NCI-H2029 (cell line): ENCODE measurements around the gene WT1.
"Not testable (repeated sequence)": the region's sequence is repeated elsewhere in the genome, so short reads cannot be mapped to it uniquely, and the experiment has no call there.

Source experiments
- DNase-seq: peaks from one replicate; lab custom pipeline; 2025; lab: John Stamatoyannopoulos, UW

Gene WT1

DNA sequence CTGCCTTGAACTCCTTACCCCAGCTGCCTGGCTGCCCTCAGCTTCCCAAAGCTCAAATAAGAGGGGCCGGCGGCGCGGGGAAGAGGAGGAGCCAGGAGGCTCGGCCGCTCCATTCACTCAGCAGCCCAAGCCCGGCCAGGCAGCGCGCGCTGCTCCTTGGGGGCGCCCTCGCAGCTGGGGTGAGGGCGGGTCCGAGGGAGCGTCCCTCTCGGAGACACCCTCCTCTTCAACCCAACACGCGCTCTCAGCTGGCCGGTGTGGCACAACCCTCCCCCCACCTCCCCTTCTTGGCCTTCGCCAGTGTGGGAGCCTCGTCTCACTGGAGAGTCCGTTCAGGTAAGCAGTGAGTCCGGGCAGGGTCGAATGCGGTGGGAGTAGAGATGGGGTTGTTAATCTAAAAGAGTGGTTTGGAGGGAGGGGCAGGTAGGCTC, at the start of gene WT1:
Gene WT1 (minus strand): TSS at position 29 of the 431 bp plus-strand sequence.
- DNase-seq, result no peak

DNA sequence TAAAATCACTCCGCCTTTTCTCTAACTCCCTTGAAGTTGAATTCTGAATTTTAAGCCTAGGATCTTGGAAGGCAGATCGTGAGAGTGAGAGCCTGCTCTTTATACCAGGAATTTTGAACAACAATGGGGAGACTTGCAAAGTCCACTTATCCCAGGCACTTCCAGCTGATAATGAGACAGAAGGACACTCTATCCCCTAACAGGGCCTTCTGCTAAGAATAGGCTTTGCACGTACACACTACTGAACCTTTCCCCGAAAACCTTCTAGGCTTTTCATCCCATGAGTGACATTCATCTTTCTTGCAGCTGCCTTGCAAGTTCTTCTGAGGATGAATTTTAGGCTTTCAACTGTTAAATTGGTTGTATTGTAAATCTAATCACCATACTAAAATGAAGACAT, 44.0 kb upstream of the WT1 start:
- DNase-seq, result no peak

DNA sequence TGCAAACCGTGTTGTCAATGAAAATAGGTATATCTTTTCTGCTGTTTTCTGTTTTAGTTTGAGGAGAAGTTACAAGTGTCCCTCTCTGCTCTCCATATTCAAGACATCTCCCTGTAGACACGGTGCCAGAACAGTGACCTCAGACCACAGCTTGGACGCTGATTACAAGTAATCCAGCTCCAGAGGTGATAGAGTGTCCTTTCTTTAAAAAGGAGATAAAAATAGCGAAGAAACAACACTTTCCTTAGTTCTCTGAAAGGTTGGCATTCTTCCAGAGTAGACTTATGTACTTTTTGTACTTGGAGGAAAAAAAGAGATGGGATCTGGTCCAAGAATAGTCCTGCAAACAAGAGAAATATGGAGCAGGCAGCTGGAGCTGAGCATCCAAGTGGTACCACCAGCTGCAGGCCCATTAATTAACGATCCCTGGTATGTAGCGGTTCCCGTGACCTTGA, 43.0 kb upstream of the WT1 start:
- DNase-seq, result no peak

DNA sequence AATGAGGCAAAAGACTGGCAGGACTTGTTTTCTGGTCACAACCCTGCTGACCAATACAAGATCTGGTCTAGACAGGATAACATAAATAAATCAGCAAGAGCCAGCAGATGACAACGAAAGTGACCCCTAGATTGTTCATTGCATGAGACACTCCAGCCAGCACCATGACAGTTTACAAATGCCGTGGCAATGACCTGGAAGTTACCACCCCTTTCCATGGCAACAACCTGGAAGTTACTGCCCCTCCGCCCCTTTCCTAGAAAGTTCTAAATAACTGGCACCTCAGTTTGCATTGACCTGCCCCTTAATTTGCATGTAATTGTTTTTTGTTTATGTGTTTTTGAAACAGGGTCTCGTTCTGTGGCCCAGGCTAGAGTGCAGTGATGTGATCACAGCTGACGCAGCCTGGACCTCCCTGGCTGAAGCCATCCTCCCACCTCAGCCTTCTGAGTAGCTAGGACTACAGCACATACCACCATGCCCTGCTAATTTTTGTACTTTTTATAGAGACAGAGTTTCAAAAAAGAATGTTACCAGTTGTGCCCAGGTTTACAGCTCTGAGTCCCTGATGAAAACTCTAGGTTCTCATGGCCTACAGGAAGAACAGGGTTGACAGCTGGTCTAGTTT, 38.1 kb upstream of the WT1 start:
- DNase-seq, result no peak

DNA sequence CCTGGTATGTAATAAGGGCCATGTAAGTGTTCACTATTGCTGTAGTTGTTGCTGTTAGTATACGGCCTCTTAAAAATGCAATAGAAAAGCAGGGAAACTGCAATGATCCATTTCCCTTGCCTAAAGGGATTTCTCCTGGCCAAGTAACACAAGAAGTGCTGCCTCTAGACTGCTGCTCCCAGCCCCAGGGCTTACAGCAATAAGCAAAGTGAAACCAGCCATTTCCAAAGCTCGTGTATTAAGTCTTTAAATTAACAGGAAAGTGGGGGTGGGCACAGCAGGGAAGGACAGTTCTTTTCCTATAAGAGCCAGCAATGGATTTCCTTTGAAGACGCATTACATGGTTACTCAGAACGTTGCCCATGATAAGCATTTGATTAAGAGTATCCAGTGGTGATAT, 36.9 kb upstream of the WT1 start:
- no peak for DNase-seq

DNA sequence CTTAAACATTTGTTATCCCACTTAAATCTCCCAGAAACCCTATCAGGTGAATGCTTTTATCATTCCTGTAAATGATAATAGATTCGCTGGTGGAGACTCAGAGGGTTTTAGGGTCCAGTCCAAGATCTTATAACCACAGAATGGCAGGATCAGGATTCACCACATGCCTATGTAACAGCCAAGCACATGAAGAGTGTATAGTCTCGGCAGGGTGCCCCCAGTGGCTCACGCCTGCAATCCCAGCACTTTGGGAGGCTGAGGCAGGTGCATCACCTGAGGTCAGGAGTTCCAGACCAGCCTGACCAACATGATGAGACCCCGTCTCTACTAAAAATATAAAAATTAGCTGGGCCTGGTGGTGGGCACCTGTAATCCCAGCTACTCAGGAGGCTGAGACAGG, 36.2 kb upstream of the WT1 start:
- DNase-seq, result not testable (repeated sequence)

DNA sequence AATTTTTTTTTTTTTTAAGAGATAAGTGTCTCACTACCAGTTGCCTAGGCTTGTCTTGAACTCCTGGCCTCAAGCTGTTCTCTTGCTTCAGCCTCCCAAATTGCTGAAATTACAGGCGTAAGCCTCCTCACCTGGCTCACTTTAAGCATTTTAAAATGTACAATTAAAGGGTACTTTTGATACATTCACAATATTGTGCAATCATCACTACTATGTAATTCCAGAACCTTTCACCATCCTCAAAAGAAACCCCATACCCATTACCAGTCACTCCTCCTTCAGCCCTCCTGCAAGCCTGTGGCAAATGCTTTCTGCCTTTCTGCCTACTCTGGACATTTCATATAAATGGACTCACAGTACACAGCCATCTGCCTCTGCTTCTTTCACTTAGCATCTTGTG, 34.5 kb upstream of the WT1 start:
- DNase-seq, result no peak

DNA sequence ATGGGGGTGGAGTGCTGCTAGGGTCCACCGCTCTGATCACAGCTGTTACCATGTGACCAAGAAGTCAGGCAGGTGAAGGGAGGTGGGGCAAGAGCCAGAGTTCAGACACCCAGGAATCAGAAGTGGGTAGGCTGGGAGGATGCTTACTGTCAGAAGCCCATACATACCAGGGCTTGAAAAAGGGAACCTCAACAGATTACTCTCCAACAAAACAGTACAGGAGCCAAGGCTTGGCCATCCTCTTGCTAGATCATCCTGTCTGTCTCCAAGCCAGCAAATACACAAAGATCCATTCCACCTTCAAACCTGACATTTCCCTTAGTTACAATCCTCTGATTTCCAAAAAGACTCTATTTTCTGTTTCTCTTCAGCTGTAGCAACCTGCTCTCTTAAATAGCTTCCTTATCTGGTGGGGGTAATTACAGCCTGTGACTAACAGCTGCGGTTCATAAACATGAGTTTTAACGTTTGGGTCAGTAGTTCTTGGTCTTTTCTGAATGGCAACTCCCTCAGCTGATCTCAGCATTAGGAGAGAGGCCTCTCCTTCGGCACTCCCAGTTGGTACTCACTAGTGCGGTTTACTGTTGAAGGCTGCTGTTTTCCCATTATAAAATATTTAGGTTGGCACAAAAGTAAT, 31.1 kb upstream of the WT1 start:
- DNase-seq, result no peak

DNA sequence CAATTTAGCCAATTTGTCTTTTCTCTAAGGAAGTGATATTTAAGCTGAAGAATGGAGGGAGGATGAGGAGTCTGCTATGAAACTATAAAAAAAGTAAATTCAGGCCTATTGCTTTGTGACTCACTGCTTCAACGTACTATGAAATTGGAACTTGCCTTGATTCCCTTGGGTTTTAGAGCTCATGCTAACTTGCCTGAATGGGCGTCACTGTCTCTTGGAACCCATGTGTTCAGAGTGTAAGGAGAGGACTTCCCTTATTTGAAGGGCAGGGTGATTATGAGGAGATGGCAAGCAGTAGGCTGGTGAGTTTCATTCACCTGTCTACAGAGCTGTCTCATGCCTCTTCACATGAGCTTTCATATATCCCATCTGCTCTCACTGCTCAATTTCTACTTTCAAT, 28.7 kb upstream of the WT1 start:
- no peak for DNase-seq

DNA sequence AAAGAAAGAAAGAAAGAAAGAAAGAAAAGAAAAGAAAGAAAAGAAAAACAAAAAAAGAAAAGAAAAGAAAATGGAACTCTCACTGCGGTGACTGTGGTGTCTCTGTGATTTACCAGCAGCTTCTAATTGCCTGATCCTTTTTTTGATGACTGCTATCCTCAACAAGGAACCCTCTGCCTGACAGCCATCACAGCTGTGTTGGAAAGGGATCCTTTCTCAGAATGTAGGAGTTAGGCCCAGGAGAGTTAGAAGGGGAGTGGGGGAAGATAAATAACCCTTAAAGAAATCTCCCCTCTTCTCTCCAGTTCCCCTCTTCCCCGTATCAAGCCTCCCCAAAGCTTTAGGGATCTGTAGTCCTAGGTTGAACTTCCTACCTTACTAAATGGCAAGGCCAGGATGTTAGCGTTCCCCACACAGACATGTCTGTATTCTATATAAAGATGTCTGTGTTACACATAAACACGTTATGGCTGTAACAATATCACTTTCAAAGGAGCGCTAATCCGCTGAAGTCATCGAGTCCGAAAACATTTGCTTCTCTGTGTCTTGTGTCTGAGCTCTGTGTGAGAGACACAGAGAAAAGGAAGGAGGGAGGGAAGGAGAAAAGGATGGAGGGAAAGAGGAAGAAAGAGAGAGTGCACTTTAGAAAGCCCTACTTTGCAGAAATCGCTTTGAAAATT, 26.8 kb upstream of the WT1 start:
- DNase-seq, result no peak

DNA sequence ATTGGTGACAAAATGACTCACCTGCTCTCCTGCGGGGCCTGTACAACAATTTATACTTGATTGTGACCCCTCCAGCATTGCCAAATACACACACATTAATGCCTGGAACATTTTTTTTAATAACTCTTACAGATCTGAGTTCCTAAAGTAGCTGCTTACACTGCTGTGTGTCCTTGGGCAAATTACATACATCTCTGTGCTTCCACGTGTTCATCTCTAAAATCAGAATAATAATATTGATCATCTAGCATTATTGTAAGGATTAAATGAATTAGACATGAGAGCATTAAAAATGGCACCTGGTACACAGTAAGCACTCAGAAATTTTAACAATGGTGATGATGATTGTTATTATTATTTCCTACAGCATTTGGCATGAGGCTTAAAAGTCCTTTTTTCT, 21.5 kb upstream of the WT1 start:
- no peak for DNase-seq

DNA sequence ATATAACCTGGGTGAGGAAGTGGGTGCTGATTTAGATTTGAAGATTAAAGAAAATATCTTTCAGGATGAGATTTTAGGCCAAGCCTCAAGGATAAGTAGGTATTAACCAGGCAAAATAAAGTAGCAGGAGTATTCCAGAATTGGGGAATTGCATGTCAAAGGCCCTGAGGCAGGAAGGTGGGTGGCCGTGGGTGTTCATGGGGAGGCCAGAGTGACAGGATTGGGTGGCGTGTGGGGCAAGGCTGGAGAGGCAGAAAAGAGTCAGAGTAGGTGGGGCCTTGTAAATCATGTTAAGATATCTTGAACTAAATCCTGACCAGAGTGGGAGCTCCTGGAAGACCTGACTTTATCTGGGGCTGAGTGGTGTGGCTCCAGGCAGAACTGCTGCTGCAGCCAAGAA, 19.7 kb upstream of the WT1 start:
- no peak for DNase-seq

DNA sequence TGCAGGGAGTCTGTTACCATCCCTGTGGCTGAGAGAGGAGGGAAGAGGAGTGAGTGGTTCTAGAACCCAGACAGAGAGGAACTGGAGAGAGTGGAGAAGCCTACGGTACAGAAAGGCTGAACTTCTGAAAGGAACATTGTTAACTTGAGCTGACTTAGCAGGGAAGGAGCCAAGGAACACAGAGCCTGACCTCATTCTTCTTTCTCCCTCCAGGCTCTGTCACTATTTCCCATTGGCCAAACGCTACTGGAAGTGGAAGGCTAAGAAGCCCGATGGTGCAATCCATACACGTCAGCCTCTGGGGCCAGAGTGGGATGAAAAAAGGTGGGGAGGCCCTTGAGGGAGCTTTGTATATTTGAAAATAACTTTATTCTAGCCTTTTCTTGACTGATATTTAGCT, 16.5 kb upstream of the WT1 start:
- no peak for DNase-seq

DNA sequence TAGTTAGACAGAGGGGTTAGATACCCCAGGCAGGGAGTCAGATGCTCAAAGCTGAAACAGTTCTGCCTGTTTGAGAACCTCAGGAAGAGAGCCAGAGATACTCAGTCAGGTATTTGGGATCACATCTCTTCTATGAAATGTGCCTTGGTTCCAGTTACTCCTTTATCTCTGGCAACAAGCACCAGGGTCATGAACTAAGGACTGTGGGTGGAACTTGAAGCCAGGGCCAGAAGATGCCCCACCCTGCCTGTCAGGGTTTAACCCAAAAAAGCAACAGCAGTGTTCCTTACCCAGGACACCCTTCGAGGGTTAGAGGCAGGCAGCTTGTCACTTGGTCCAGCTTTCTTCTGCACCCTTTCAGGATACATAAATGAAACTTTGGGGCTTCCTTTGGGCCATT, 15.0 kb upstream of the WT1 start:
- no peak for DNase-seq

DNA sequence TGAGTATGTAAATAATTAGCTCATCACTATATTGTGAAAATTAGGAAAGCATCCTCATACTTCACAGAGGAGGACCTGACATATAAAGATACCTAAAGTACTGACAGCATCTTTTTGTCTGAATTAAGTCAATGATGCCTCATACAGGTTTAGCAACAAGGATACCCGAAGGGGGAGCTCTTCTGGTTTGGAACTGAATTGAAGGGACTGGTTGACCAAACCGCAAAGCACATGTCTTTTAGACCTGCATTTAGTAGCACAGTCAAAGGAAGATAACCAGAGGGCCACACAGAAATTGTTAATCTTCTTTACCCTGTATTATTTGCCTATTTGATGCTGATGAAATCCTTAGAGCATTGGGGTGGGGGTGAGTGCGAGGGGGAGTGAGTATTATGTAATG, 12.9 kb upstream of the WT1 start:
- no peak for DNase-seq

DNA sequence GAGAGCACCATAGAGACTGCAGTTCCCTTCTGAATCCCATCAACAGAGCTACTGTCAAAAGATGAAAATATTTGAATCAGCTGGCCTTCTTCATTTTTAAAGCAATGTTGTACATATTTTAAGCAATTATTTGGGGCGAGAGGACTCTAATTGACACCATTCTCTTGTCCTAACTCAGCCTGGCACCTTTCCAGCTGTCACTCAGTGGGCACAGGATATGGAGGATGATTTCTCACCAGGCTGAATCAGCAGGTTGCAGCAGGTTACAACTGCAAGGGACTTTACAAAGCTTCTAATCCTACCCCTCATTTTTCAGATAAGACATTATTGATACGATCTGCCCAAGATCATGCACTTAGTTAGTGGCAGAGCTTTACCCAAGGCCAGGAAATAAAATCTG, 11.9 kb upstream of the WT1 start:
- no peak for DNase-seq

DNA sequence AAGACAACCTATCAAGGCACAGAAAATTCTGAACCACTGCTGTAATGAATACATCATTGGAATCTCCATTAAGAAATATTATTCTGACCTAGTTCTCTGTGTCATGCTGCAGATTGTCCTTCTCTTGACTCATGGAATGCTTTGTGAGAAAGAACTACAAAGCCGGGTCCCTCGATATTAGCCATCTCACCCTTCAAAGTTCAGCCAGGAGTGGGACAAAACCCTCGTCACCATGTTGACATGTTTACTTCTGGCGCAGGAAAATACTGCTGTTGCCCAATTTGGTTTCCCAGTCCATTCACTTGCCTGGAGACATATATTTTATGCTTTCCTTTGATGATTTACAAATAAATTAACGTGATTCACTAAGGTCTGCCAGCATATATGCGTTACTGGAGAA, 10.9 kb upstream of the WT1 start:
- no peak for DNase-seq

DNA sequence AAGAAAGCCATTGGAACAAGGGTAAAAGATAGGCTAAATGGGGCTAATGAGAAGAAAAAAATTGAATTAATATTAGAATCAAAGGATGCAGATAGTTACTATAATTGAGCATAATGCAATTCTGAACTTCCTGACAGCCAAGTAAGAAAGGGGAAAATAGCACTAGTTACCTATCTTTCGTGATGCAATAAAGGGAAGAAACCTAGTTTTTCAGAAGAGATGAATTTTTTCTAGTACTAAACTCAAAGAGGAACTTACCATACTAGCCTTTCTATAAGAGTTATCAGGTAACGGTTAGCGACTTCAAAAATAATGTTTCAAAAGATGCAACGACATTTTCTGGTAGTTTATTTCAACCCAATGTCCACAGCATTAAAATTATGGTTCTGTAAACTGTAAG, 8.8 kb upstream of the WT1 start:
- no peak for DNase-seq

DNA sequence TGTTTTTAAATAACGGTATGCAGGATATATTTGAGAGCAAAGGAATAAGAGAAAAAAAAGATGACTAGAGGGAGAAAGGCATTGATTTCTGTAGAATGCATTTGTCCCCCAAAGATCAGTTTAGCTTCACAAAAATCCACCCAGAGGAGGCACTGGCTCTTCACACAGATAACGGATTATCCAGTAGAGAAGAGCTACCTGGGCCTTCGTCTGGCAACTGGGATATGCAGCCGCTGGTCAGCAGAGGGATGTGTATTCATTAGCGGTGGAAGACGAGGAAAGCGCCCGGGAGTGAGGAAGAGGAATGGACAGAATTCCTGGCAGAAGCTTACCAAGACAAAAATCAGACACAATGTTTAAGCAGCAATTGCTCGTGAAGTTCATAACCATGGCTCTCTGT, 5.6 kb upstream of the WT1 start:
- no peak for DNase-seq

DNA sequence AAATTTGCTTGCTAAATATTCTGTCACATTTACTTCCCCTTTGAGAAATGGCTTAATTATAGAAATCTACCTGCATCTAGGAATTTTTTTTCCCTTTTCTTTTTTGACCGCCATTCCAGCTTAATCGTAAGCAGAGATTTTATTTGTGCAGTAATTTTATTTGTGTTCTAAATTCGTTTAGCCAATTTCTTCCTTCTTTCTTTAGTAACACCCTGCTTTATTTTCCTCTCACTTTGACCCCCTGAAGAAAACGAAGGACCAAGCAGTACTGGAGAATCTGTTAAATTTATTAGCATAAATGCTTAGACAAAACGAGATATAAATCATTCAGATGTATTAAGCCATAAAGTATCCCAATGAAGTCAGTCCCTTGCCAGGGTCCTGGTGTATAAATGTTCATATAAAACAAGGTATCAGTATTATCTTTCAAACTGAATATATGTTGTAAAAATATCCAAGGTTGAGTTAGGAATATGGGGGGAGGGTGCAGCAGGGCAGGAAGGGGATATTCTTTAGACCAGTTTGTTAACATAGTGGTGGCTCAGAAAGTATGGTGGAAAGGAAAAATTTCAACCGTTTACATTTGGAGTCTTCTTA, 5.1 kb upstream of the WT1 start:
- no peak for DNase-seq

DNA sequence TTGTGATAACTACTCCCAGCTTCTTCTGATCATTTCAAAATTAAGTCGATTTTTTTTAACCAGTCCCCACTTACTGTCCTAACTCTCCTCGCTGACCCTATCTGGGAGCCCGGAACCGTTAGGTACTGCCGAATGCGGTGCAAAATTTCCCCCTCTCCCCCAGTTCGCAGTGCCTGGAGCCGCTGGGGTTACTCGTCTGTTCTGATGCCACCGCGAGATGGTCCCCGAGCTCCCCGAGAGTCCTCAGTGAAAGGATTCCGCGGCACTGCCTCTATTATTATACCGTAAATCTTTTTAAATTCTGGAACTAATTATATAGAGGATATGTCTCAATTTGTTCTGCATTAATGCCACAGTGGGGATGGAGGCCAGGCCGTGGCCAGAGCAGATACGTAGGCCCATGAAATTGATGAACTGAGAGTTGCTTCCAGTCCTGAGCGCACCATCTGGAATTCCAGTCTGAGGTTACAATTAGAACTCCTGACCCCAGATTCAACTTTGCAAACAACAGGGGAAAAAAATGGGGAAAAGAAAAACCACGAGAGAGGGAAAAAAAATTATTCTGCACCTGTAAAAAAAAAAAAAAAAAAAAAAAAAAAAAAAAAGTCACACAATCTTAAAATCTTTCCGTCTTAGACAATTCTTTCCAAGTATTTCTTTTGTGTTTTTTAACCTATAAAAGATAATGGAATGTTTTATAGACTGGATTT, 4.3 kb upstream of the WT1 start:
- no peak for DNase-seq

DNA sequence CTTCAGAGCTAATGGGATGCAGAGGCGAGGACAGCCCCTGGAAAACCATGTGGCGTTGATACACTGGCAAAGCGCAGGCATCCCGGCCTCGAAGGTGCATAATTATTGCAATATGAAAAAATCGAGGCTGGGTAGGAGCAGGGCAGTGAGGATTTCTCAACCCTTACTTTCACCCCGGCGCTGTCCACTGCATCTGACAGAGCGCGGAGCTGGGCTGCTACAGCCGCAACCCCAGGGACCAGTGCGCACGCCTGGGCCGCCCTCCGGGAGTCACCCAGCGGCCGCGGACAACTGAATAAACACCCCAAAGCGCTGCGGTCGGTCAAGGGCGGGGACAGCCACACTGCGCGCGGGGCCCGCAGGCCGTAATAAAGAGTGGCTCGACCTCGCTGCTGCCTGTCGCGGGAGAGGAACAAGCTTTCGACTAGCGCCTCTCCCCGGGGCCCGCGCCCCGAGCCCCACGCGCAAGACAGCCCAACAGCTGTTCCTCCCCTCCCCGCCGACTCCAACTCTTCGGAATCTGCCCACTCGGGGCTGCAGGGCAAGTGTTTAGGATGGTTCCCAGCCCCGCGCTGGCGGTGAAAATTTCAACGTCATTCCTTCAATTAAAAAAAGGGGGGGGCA, 3.6 kb upstream of the WT1 start:
- no peak for DNase-seq
